HepG2 (cell line): ENCODE measurements around the gene ARAP1. TPM values are rescaled to one million over a fixed set of nuclear protein-coding genes. Genes with fewer than 3 reads are reported as not detected.

Experiments used
- NFAT5 ChIP-seq: sonication (generic); formaldehyde crosslinking; IDR thresholded peaks from 2 replicates; pipeline ENCODE4 v1.4.0; 2020; ENCODE audit warnings: missing genetic modification reagents
- PAF1 ChIP-seq: IDR thresholded peaks from 2 replicates; pipeline ENCODE4 v1.6.1; 2016; ENCODE audit warnings: missing genetic modification reagents, missing compliant biosample characterization
- PBX2 ChIP-seq: IDR thresholded peaks from 2 replicates; pipeline ENCODE4 v1.6.1; 2016; ENCODE audit warnings: control low read depth
- RNF219 ChIP-seq: sonication (generic); formaldehyde crosslinking; IDR thresholded peaks from 2 replicates; pipeline ENCODE4 v1.5.0; 2020; ENCODE audit warnings: mild to moderate bottlenecking, missing genetic modification reagents
- ZBTB40 ChIP-seq, 2 experiments: fragments of 450-650 bp in 1 of 2; sonication (generic) in 1 of 2; formaldehyde crosslinking in 1 of 2; IDR thresholded peaks; 2 replicates each; pipeline versions ENCODE4 v1.6.1 to v1.8.0; 2016 to 2022; ENCODE audit warnings: antibody characterized with exemption in 1 of 2, mild to moderate bottlenecking in 1 of 2, missing genetic modification reagents in 1 of 2
- ZNF235 ChIP-seq: sonication (generic); formaldehyde crosslinking; IDR thresholded peaks from 2 replicates; pipeline ENCODE4 v1.8.1; 2023; ENCODE audit warnings: mild to moderate bottlenecking, missing genetic modification reagents, borderline replicate concordance
- ZNF7 ChIP-seq: IDR thresholded peaks from 2 replicates; pipeline ENCODE4 v1.6.1; 2016; ENCODE audit warnings: missing biosample characterization, missing genetic modification reagents
- polyA plus RNA-seq, 8 experiments: library from polyadenylated mRNA; depleted of rRNA in 3 of 8; stranded (reverse) in 7 of 8; unstranded in 1 of 8; fragments of >200 nt; fragmentation: Illumina TruSeq in 4 of 8; extraction: Trizol in 4 of 8; gene quantifications; 2 replicates each; pipeline versions ENCODE4 v1.2.1 to v1.2.3, GENCODE V29; 2011 to 2016; ENCODE audit warnings: low read depth in 4 of 8, missing spikeins in 1 of 8, mixed read lengths in 1 of 8; ENCODE audit not compliant: insufficient read depth in 1 of 8
- total RNA-seq, 5 experiments: library from RNA; depleted of rRNA; stranded (reverse); fragments of >200 nt; fragmentation: Illumina TruSeq; extraction: Trizol; gene quantifications; 2 replicates each; pipeline ENCODE4 v1.2.3, GENCODE V29; 2016; ENCODE audit warnings: low read depth in 1 of 5

Gene ARAP1
- total and polyA plus RNA-seq, 2 of the 13 experiments (the other 11 are each of a cell fraction or from before 2014, with no cell fraction given) = 43.2 to 55.5 TPM

- TF ChIP-seq NFAT5 (no peak), RNF219 (CRISPR knock-in tag) (no peak), PBX2 (CRISPR knock-in tag) (no peak), ZNF235 (CRISPR knock-in tag) (no peak), PAF1 (CRISPR knock-in tag) (no peak), ZBTB40 (IDR thresholded peaks at IDR 0.05) (no peak), ZBTB40 (CRISPR knock-in tag; IDR thresholded peaks at IDR 0.05) (no peak), ZNF7 (CRISPR knock-in tag) (no peak)
Measured at GRCh38 chr11:72793425-72794367, 41.5 kb upstream of the ARAP1 start, which contains the start of gene STARD10 (continued).
